CD14-positive monocyte (primary cell): ENCODE results near the gene TMEM132C. TPM values are rescaled to one million over a fixed set of nuclear protein-coding genes. Genes with fewer than 3 reads are reported as not detected.

Experiments
- DNase-seq, 3 donors: peaks; one replicate each; pipeline ENCODE4 v3.0.0-alpha.2; 2011 to 2022
- H2AFZ ChIP-seq: 2 replicates; pipeline ENCODE4 v1.6.0; 2012; ENCODE audit warnings: mild to moderate bottlenecking, low read depth, low read length, inconsistent platforms; ENCODE audit not compliant: insufficient read depth, poor library complexity, severe bottlenecking
- H3K27ac ChIP-seq, 2 donors: 1 replicate in 1 of 2; 2 replicates in 1 of 2; pipeline ENCODE4 v1.5.1; 2012 to 2013; ENCODE audit warnings: low read length in 2 of 2, control low read depth in 1 of 2, inconsistent platforms in 1 of 2, low read depth in 1 of 2, mild to moderate bottlenecking in 1 of 2
- H3K27me3 ChIP-seq, 2 donors: one replicate each; pipeline versions ENCODE4 v1.6.0 to v1.6.1; 2011 to 2013; ENCODE audit warnings: low read length in 2 of 2; ENCODE audit not compliant: control insufficient read depth in 2 of 2, insufficient read depth in 2 of 2
- H3K36me3 ChIP-seq, 2 donors: replicated peaks in 1 of 2; 1 replicate in 1 of 2; 2 replicates in 1 of 2; pipeline versions ENCODE4 v1.5.1 to v1.6.1; 2012 to 2013; ENCODE audit warnings: low read length in 2 of 2, control low read depth in 1 of 2, inconsistent platforms in 1 of 2, mild to moderate bottlenecking in 1 of 2; ENCODE audit not compliant: insufficient read depth in 2 of 2, control insufficient read depth in 1 of 2
- H3K4me1 ChIP-seq, 2 donors: 1 replicate in 1 of 2; 2 replicates in 1 of 2; pipeline versions ENCODE4 v1.5.1 to v1.6.1; 2012 to 2013; ENCODE audit warnings: low read length in 2 of 2, control low read depth in 1 of 2, inconsistent platforms in 1 of 2, mild to moderate bottlenecking in 1 of 2, moderate library complexity in 1 of 2; ENCODE audit not compliant: insufficient read depth in 2 of 2, control insufficient read depth in 1 of 2
- H3K4me2 ChIP-seq: replicated peaks from 2 replicates; pipeline ENCODE3; 2012; ENCODE audit warnings: low read length, moderate library complexity, mild to moderate bottlenecking; ENCODE audit not compliant: poor library complexity, severe bottlenecking; ENCODE audit errors: extremely low read depth
- H3K4me3 ChIP-seq, 3 experiments: fragments of 200-600 bp in 1 of 3; sonication (generic) in 1 of 3; replicated peaks in 1 of 3; 1 replicate in 2 of 3; 2 replicates in 1 of 3; pipeline ENCODE4 v1.5.1; 2011 to 2013; ENCODE audit warnings: low read length in 3 of 3, mild to moderate bottlenecking in 3 of 3, control low read depth in 2 of 3, low read depth in 2 of 3, inconsistent platforms in 1 of 3, moderate library complexity in 1 of 3
- H3K79me2 ChIP-seq: 2 replicates; pipeline ENCODE4 v1.6.0; 2012; ENCODE audit warnings: mild to moderate bottlenecking, control low read depth, inconsistent platforms, low read length, moderate library complexity; ENCODE audit not compliant: insufficient read depth
- H3K9ac ChIP-seq: 2 replicates; pipeline ENCODE4 v1.6.0; 2017; ENCODE audit warnings: low read length, mild to moderate bottlenecking; ENCODE audit not compliant: insufficient read depth, poor library complexity, severe bottlenecking
- H3K9me3 ChIP-seq, 2 donors: replicated peaks in 1 of 2; 1 replicate in 1 of 2; 2 replicates in 1 of 2; pipeline versions ENCODE4 v1.5.1 to v1.6.1; 2012 to 2013; ENCODE audit warnings: low read length in 2 of 2, control low read depth in 1 of 2; ENCODE audit not compliant: control insufficient read depth in 1 of 2, insufficient read depth in 1 of 2
- H4K20me1 ChIP-seq: 2 replicates; pipeline ENCODE4 v1.6.0; 2012; ENCODE audit warnings: mild to moderate bottlenecking, low read length, control low read depth, moderate library complexity; ENCODE audit not compliant: insufficient read depth
- H3K27ac Mint-ChIP-seq, 7 donors: one replicate each; pipeline ENCODE4 v1.8.0; 2020; ENCODE audit warnings: mild to moderate bottlenecking in 7 of 7, mixed read lengths in 7 of 7, moderate library complexity in 6 of 7, inconsistent platforms in 2 of 7
- H3K27me3 Mint-ChIP-seq, 3 donors: one replicate each; pipeline ENCODE4 v1.8.0; 2021 to 2022; ENCODE audit warnings: low read depth in 3 of 3, mild to moderate bottlenecking in 3 of 3, mixed read lengths in 3 of 3, moderate library complexity in 3 of 3, inconsistent platforms in 1 of 3
- H3K36me3 Mint-ChIP-seq, 2 donors: one replicate each; pipeline ENCODE4 v1.8.0; 2020; ENCODE audit warnings: mixed read lengths in 2 of 2, inconsistent platforms in 1 of 2, mild to moderate bottlenecking in 1 of 2
- H3K4me1 Mint-ChIP-seq: one replicate; pipeline ENCODE4 v1.8.0; 2020; ENCODE audit warnings: mild to moderate bottlenecking, mixed read lengths
- H3K4me3 Mint-ChIP-seq, 2 donors: one replicate each; pipeline ENCODE4 v1.8.0; 2020; ENCODE audit warnings: mild to moderate bottlenecking in 2 of 2, mixed read lengths in 2 of 2, moderate library complexity in 1 of 2
- H3K9me3 Mint-ChIP-seq, 7 donors: one replicate each; pipeline ENCODE4 v1.8.0; 2020 to 2022; ENCODE audit warnings: mixed read lengths in 7 of 7, mild to moderate bottlenecking in 6 of 7, moderate library complexity in 6 of 7, inconsistent platforms in 2 of 7
- CTCF ChIP-seq: fragments of 200-600 bp; IDR thresholded peaks from one replicate; pipeline ENCODE4 v1.8.0; 2022; ENCODE audit warnings: antibody characterized with exemption, mild to moderate bottlenecking
- WGBS: methylation state at CpG from one replicate; pipeline ENCODE4 v1.1.5; 2013; ENCODE audit warnings: missing lambda C conversion rate; ENCODE audit not compliant: insufficient coverage; 5-methylcytosine and 5-hydroxymethylcytosine counted together
- intact Hi-C, 2 donors: fragments of 100-400 bp; cut with micrococcal nuclease; formaldehyde crosslinking; loops; one replicate each; pipeline versions ENCODE4 v1.15.0 to v1.15.1; 2023
- polyA plus RNA-seq, 3 donors: library from polyadenylated mRNA; depleted of rRNA in 1 of 3; unstranded in 2 of 3; stranded (reverse) in 1 of 3; fragments of 300-500 nt in 2 of 3; fragments of >200 nt in 1 of 3; fragmentation: Illumina TruSeq in 2 of 3; gene quantifications; 1 replicate in 2 of 3; 2 replicates in 1 of 3; pipeline ENCODE4 v1.2.3, GENCODE V29; 2012 to 2021

The TMEM132C gene
- polyA plus RNA-seq, 3 donors, result not detected

- Histone ChIP-seq H3K9me3 (no peaks in the 10 kb centered on the region), H3K36me3 (no peaks in the 10 kb centered on the region), H3K4me2 (no peak overlapping the region), H2AFZ (no peak overlapping the region), H3K4me1 (no peaks in the 10 kb centered on the region), H3K79me2 (no peaks in the 10 kb centered on the region), H4K20me1 (no peaks in the 10 kb centered on the region), H3K27me3 (peaks cover 4 to 22% of the 10 kb centered on the region in 2 donors), H3K9ac (no peak overlapping the region), H3K27ac (no peak overlapping the region), H3K4me3 (no peak overlapping the region)
- Mint-ChIP-seq H3K9me3 (peaks cover 2 to 9% (median 5%) of the 10 kb centered on the region in 7 donors), H3K4me3 (no peak overlapping the region), H3K36me3 (no peaks in the 10 kb centered on the region), H3K27ac (no peak overlapping the region), H3K27me3 (peaks cover 12 to 22% (median 15%) of the 10 kb centered on the region in 3 donors), H3K4me1 (peaks cover 2% of the 10 kb centered on the region)
- 86% methylated on average over 6 of the region's 7 CpGs for WGBS
- DNase-seq, result no peak
- TF ChIP-seq CTCF, result no peak
- intact Hi-C loops, result no loop called here
Measured at GRCh38 chr12:128367961-128368360, 101.0 kb downstream of the TMEM132C start.

GRCh38 chr12:128381541-128381940, 114.6 kb downstream of the TMEM132C start:
- no peak overlapping the region for H3K4me3 Mint-ChIP-seq
- Histone ChIP-seq H3K9me3 (peaks cover 0 to 12% of the 10 kb centered on the region in 2 donors), H3K27me3 (no peaks in the 10 kb centered on the region), H3K36me3 (no peaks in the 10 kb centered on the region), H2AFZ (no peak overlapping the region), H4K20me1 (no peaks in the 10 kb centered on the region), H3K4me3 (no peak overlapping the region), H3K27ac (no peak overlapping the region), H3K79me2 (no peaks in the 10 kb centered on the region), H3K4me1 (no peaks in the 10 kb centered on the region), H3K4me2 (no peak overlapping the region), H3K9ac (no peak overlapping the region)
- H3K4me1 Mint-ChIP-seq, result no peaks in the 10 kb centered on the region
- no peaks in the 10 kb centered on the region for H3K36me3 Mint-ChIP-seq
- intact Hi-C loops, result no loop called here
- no peak for DNase-seq
- WGBS, result 25% methylated on average over 8 of the region's 12 CpGs
- H3K9me3 Mint-ChIP-seq, result peaks cover 0 to 17% (median 4%) of the 10 kb centered on the region in 7 donors
- no peak overlapping the region for H3K27ac Mint-ChIP-seq
- peaks cover 6 to 16% (median 8%) of the 10 kb centered on the region in 3 donors for H3K27me3 Mint-ChIP-seq
- TF ChIP-seq CTCF, result no peak
